Skeletal muscle satellite cell (primary cell): Measurements from ENCODE around the gene FABP2. TPM values are rescaled to one million over a fixed set of nuclear protein-coding genes. Genes with fewer than 3 reads are reported as not detected.
A peak's percentile ranks its signal among the peaks of the same experiment; 100 is the strongest.
"Not testable (repeated sequence)": the region's sequence is repeated elsewhere in the genome, so short reads cannot be mapped to it uniquely, and the experiment has no call there.

Source experiments
- H3K27me3 ChIP-seq: 2 replicates; pipeline ENCODE4 v1.7.0; 2013; ENCODE audit warnings: low read length; ENCODE audit not compliant: control insufficient read depth, insufficient read depth
- H3K36me3 ChIP-seq: 2 replicates; pipeline ENCODE4 v1.7.0; 2013; ENCODE audit warnings: mild to moderate bottlenecking, control low read depth, low read length; ENCODE audit not compliant: insufficient read depth
- H3K4me1 ChIP-seq: 2 replicates; pipeline ENCODE4 v1.7.0; 2013; ENCODE audit warnings: low read length; ENCODE audit not compliant: control insufficient read depth, insufficient read depth
- H3K4me2 ChIP-seq: 2 replicates; pipeline ENCODE4 v1.7.0; 2013; ENCODE audit warnings: mild to moderate bottlenecking, low read length
- H3K4me3 ChIP-seq: 2 replicates; pipeline ENCODE4 v1.7.0; 2013; ENCODE audit warnings: low read length
- H3K9ac ChIP-seq: 2 replicates; pipeline ENCODE4 v1.7.0; 2013; ENCODE audit warnings: mild to moderate bottlenecking, low read depth, low read length, moderate library complexity
- H3K9me3 ChIP-seq: replicated peaks from 2 replicates; pipeline ENCODE4 v1.7.0; 2013; ENCODE audit warnings: mild to moderate bottlenecking, control low read depth, low read length
- small RNA-seq: library from RNA; depleted of rRNA; stranded (forward); fragments of <200 nt; gene quantifications from one replicate; pipeline ENCODE3, GENCODE V24; 2012

The FABP2 gene

DNA sequence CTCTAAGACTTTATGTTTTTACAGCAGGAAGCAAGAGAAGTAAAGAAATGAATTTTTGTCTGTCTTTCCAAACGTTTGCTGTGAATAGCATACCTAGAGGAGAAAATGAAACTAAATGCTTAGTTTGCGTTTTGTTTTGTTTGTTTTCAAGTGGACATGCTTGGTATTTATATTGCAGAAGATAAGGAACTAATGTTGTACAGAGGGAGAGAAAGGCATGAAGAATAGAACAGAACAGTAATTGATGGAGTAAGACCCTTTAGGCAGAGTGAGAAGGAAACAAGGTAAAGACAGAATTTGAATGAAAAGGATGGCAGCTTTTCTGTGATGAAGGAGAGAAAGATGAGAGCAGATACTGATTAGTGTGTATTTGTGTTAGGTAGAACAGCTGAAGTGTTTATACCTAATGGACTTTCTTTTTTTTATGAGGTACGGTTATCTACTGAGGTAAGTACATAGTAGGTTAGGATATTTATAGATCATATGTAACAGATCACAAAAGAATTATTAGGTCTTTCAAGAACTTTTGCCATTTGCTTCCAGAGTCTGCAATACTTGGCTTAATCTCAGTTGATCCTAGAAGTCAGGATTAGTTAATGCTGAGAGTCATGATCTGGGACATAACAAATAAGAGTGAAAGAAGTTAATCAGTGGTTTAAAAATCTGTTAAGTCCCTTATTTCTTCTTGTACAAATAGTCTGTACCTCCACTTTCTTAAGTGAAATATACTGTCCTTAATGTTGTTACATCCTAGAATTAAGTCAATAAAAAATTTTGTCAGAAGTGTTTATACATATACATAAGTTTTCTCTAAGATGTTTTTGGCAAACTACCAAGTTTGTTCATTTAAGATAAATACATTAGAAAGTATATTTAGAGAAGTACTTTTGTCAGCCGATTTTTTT lies 36.8 kb downstream of the FABP2 start:
- Histone ChIP-seq H3K4me3 (peak overlapping the region; percentile 63), H3K27me3 (no peaks in the 10 kb centered on the region), H3K36me3 (no peaks in the 10 kb centered on the region), H3K9ac (peak overlapping the region; percentile 55), H3K9me3 (no peaks in the 10 kb centered on the region), H3K4me2 (peak overlapping the region; percentile 84), H3K4me1 (peaks cover 14% of the 10 kb centered on the region)

DNA sequence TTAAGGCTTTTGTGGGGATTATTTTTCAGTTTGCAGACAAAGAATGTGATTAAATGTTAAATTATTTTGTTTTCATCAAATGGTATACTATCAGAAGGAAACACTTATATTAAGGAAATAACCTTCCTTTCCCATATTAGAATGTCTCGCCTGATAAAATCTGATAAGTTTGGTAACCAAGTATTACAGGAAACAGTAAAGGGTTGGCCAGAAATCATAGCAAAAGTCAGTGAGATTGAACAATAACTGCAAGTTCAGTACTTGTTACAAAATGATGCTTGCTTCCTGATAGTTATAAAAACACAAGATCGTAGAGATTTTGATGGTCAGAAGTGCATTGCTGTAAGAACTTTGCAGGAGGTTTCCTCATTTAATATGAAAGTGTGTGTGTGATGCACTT lies 40.5 kb downstream of the FABP2 start:
- Histone ChIP-seq H3K9ac (no peak overlapping the region), H3K4me3 (no peak overlapping the region), H3K4me2 (no peak overlapping the region), H3K9me3 (no peaks in the 10 kb centered on the region), H3K4me1 (peaks cover 14% of the 10 kb centered on the region), H3K27me3 (no peaks in the 10 kb centered on the region), H3K36me3 (no peaks in the 10 kb centered on the region)

DNA sequence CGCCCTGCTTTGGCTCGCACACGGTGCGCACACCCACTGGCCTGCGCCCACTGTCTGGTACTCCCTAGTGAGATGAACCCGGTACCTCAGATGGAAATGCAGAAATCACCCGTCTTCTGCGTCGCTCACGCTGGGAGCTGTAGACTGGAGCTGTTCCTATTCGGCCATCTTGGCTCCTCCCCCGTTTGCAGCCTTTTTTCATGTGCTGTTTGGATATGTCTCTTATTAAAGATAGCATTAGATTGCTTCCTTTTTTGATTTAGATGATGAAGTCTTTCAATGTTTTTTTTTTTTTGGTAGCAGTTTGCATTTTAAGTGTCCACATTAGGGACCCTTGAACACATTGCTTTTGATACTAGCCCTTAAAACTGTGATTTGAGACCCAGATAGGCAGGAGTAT lies 42.0 kb downstream of the FABP2 start:
- H3K4me2 ChIP-seq, H3K9ac ChIP-seq, H3K36me3 ChIP-seq, H3K4me1 ChIP-seq, H3K4me3 ChIP-seq, H3K9me3 ChIP-seq, H3K27me3 ChIP-seq: not testable (repeated sequence)

DNA sequence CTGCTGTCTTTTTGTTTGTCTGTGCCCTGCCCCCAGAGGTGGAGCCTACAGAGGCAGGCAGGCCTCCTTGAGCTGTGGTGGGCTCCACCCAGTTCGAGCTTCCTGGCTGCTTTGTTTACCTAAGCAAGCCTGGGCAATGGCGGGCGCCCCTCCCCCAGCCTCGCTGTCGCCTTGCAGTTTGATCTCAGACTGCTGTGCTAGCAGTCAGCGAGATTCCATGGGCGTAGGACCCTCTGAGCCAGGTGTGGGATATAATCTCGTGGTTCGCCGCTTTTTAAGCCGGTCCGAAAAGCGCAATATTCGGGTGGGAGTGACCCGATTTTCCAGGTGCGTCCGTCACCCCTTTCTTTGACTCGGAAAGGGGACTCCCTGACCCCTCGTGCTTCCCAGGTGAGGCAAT lies 42.4 kb downstream of the FABP2 start:
- not testable (repeated sequence) for H3K4me1 ChIP-seq, H3K9me3 ChIP-seq, H3K4me2 ChIP-seq, H3K4me3 ChIP-seq, H3K27me3 ChIP-seq, H3K36me3 ChIP-seq, H3K9ac ChIP-seq

DNA sequence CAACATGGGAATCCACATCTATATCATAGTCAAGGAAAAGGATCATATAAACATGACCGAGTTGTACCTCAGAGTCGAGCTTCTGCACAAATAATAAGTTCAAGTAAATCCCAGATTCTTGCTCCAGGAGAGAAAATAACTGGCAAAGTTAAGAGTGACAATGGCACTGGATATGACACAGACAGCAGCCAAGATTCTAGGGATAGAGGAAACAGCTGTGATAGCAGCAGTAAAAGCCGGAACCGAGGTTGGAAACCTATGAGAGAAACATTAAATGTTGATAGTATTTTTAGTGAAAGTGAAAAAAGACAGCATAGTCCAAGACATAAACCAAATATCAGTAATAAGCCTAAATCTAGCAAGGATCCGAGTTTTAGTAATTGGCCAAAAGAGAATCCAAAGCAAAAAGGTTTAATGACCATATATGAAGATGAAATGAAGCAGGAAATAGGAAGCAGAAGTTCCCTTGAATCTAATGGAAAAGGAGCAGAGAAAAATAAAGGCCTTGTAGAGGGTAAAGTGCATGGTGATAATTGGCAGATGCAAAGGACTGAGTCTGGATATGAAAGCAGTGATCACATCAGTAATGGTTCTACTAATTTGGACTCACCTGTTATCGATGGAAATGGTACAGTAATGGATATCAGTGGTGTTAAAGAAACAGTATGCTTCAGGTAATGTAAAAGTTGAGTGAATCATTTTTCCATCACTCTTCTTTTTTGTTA lies 50.4 kb downstream of the FABP2 start:
- Histone ChIP-seq H3K27me3 (no peaks in the 10 kb centered on the region), H3K36me3 (peaks cover 24% of the 10 kb centered on the region)

DNA sequence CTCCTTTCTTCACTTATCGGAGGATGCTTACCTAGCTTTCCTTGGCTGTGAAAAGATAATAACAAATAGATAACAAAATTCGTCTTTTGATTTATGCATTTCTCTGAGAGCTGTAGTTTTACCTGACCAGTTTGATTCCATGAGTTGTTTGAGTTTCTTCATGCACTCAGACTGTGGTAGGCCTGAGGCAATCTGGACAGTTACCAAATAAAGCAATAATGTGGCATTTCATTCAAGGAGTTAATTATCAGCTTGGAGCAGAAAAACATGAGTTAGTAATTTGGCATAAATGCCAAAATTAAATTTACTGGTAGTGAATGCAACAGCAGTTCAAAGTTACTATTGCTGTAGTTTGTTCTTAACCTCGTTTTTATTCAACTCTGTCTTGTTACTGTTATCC lies 53.5 kb downstream of the FABP2 start:
- Histone ChIP-seq H3K4me2 (no peak overlapping the region), H3K27me3 (no peaks in the 10 kb centered on the region), H3K9me3 (no peaks in the 10 kb centered on the region), H3K36me3 (peaks cover 27% of the 10 kb centered on the region), H3K4me3 (no peak overlapping the region), H3K4me1 (no peaks in the 10 kb centered on the region), H3K9ac (no peak overlapping the region)

More for the DNA sequence above, 50.4 kb downstream of the FABP2 start:
- H3K4me3 ChIP-seq, result no peak overlapping the region
- H3K9ac ChIP-seq, result no peak overlapping the region
- H3K4me2 ChIP-seq, result no peak overlapping the region
- H3K4me1 ChIP-seq, result no peaks in the 10 kb centered on the region
- H3K9me3 ChIP-seq, result no peaks in the 10 kb centered on the region

Small RNA genes within 50 kb of the gene (small RNA-seq; reads per million reads assigned to genes)
- gene RNU4-33P, result not detected
